SKM-1 treated with dmso at 0.1 percent for 144 hours (cell line): ENCODE measurements around the gene ELK4.

Experiments
- DNase-seq: peaks from one replicate; lab custom pipeline; 2025; ENCODE audit not compliant: unreplicated experiment; lab: John Stamatoyannopoulos, UW

ELK4 gene

DNA sequence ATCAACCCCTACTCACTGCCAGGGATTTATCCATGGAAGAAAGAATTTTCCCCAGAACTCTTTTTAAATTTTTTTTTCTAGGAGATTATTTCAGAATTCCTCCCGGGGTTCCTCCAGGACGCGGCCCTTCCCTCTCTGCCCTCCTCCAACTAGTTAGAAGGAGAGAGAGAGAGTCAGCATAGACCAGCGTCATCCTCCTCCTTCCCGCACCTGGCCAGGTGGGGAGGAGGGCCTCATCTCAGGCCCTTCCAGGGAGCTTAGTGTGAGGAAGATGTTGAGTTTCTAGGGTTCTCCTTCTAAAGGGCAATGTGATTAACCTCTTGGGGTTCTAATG, 63.7 kb downstream of the ELK4 start:
- DNase-seq, result no peak

DNA sequence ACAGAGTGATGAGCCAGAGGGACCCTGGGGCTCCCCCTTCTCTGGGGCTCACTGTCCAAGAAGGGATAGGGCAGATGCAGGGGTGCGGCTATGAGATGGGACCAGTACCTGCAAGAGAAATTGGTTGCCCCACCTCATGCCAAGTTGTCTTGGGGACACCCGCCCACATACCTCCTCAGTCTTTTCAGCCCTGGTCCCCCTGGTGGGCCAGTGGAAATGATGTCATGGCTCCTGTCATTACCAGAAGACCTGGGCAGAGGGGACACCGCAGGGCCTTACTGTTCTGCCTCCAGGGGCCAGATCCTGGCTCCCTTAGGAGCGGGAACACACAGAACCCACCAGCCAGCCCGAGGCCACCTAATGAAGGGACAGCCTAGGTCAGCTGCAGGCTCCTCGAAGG, 64.1 kb downstream of the ELK4 start:
- no peak for DNase-seq

DNA sequence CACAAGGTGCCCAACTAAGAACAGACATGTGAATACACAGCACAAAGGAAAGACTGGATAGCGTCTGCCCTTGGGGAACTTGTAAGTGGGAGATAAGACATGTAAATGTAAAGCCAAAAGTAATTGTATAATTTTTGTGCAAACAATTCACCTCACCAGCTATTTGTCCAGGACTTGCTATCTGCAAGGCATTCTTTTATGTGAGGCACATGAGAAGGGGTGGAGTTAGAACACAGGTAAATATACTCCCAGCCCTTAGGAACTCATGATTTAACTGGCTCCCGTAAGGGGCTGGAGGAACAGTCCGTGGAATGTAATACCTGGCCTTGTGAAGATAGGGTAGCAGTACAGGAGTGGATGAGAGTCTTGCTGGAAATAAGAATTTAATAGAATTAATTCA, 66.0 kb downstream of the ELK4 start:
- DNase-seq, result no peak

DNA sequence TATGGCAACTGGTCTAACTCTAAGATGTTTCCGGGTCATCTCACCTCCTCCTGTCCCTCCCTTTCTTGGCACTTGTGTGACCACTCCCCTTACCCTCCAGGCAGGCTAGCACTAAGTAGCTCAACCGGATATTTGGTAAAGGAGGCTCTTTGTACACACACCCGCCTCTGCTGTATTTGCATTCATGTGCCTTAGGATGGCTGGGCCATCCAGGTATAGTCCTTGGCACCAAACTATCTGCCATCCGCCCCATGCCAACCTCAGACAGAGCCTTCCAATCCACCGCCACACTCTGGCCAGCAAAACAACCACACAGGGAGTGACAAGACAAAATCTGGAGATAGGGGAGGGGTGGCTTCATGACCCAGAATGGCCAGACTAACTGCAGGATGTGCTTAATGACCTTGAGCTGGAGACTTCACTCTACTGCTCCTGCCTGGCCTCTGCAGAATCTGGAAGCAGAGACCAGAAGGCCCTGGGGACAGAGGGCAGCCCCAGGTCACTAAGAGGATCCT, 67.8 kb downstream of the ELK4 start:
- DNase-seq, result no peak

DNA sequence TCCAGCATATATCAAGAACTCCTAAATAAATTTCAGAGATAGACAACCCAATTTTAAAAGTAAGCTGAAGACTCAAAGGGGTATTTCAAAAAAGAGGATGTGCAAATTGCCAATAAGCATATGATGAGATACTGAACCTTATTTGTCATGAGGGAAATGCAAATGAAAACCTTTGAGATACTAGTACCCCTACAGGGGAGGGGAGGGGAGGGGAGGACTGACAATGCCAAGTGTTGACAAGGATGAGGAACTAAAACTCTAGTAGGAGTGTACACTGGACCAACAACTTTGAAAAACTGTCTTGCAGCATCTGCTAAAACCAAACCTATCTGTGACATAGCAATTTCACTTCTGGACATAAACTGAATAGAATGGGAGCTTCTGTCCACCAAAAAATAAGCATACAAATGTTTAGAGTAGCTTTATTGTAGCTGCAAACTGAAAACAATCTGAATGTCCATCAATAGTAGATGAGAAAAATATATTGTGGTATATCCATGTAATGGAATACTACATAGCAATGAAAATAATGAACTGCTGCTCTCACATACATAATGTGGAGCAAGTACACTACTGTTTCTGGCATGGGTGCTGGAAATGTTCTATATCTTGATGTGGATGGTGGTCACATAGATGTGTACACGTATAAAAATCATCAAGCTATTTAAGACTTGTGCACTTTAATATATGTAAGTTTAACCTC, 70.2 kb downstream of the ELK4 start:
- DNase-seq, result no peak
